GM12891 (cell line): ENCODE results near the gene IGFBP3.

Experiments
- PAX5 ChIP-seq: IDR thresholded peaks from 2 replicates; pipeline ENCODE4 v1.6.1; 2011; ENCODE audit warnings: low read length, moderate library complexity, mild to moderate bottlenecking; ENCODE audit not compliant: insufficient read depth, severe bottlenecking
- POLR2A ChIP-seq: IDR thresholded peaks from 2 replicates; pipeline ENCODE4 v1.6.1; 2011; ENCODE audit warnings: low read depth, low read length, control low read depth
- POLR2AphosphoS5 ChIP-seq: IDR thresholded peaks from 2 replicates; pipeline ENCODE4 v1.6.1; 2011; ENCODE audit warnings: low read depth, low read length, control low read depth
- POU2F2 ChIP-seq: IDR thresholded peaks from 2 replicates; pipeline ENCODE4 v1.6.1; 2011; ENCODE audit warnings: low read depth, mild to moderate bottlenecking, control low read depth, low read length, moderate library complexity
- SPI1 ChIP-seq: IDR thresholded peaks from 2 replicates; pipeline ENCODE4 v1.6.1; 2011; ENCODE audit warnings: low read depth, low read length, control low read depth
- TAF1 ChIP-seq: IDR thresholded peaks from 2 replicates; pipeline ENCODE4 v1.6.1; 2011; ENCODE audit warnings: low read depth, low read length, control low read depth

- TF ChIP-seq POLR2AphosphoS5 (no peak), POLR2A (no peak), TAF1 (no peak), SPI1 (no peak), PAX5 (no peak), POU2F2 (no peak)
These were observed 1.8 kb downstream of the IGFBP3 start for GRCh38 chr7:45919231-45919784.
